Gastroesophageal sphincter (tissue), 4 donors: ENCODE results near the gene EIF1. TPM values are rescaled to one million over a fixed set of nuclear protein-coding genes. Genes with fewer than 3 reads are reported as not detected.

Experiments used
- ATAC-seq: fragments of 150-250 bp; one replicate; pipeline ENCODE4 v1.9.1; 2016; ENCODE audit warnings: mild to moderate bottlenecking, moderate library complexity
- H3K27ac ChIP-seq, 4 donors: fragments of 200-600 bp; sonication (generic) in 3 of 4; 1 replicate in 3 of 4; 2 replicates in 1 of 4; pipeline ENCODE4 v1.5.1; 2016 to 2019
- H3K27me3 ChIP-seq: fragments of 200-600 bp; sonication (generic); one replicate; pipeline ENCODE4 v1.5.1; 2019
- H3K36me3 ChIP-seq, 2 donors: fragments of 200-600 bp; sonication (generic); one replicate each; pipeline ENCODE4 v1.5.1; 2019; ENCODE audit warnings: control low read depth in 1 of 2
- H3K4me1 ChIP-seq, 3 donors: fragments of 200-600 bp; sonication (generic); 1 replicate in 2 of 3; 2 replicates in 1 of 3; pipeline ENCODE4 v1.5.1; 2016 to 2019; ENCODE audit warnings: control low read depth in 2 of 3
- H3K4me3 ChIP-seq, 2 donors: fragments of 200-600 bp; sonication (generic); one replicate each; pipeline ENCODE4 v1.5.1; 2019; ENCODE audit warnings: mild to moderate bottlenecking in 1 of 2, moderate library complexity in 1 of 2
- H3K9me3 ChIP-seq, 3 donors: fragments of 200-600 bp; sonication (generic); one replicate each; pipeline ENCODE4 v1.5.1; 2017 to 2019; ENCODE audit warnings: control low read depth in 2 of 3
- CTCF ChIP-seq, 4 experiments: fragments of 200-600 bp in 2 of 4; fragments of 450-650 bp in 2 of 4; sonication (generic) in 1 of 4; IDR thresholded peaks; one replicate each; pipeline ENCODE4 v1.5.1; 2017 to 2019; ENCODE audit warnings: antibody characterized with exemption in 4 of 4, mild to moderate bottlenecking in 2 of 4, moderate library complexity in 2 of 4
- EP300 ChIP-seq: sonication (generic); formaldehyde crosslinking; IDR thresholded peaks from one replicate; pipeline ENCODE4 v1.6.1; 2017; ENCODE audit warnings: antibody characterized with exemption, mild to moderate bottlenecking
- POLR2A ChIP-seq, 2 donors: fragments of 450-650 bp; IDR thresholded peaks; one replicate each; pipeline ENCODE4 v1.6.1; 2017; ENCODE audit warnings: antibody characterized with exemption in 2 of 2, mild to moderate bottlenecking in 2 of 2, moderate library complexity in 1 of 2
- POLR2AphosphoS5 ChIP-seq: sonication (generic); formaldehyde crosslinking; IDR thresholded peaks from one replicate; pipeline ENCODE4 v1.6.1; 2017; ENCODE audit warnings: antibody characterized with exemption
- WGBS, 2 donors: methylation state at CpG; one replicate each; pipeline ENCODE4 v1.1.5; 2018; ENCODE audit warnings: low coverage in 1 of 2; 5-methylcytosine and 5-hydroxymethylcytosine counted together
- total RNA-seq, 4 donors: library from RNA; depleted of rRNA; stranded (reverse); fragments of >200 nt; gene quantifications; one replicate each; pipeline ENCODE4 v1.1.0, GENCODE V29; 2016

EIF1 gene
- total RNA-seq, 4 donors from 2014 or later, result 224 to 331 (median 270) TPM

- Histone ChIP-seq H3K4me1 (peaks cover 0 to 25% (median 7%) of the 10 kb centered on the region in 3 donors), H3K27me3 (no peaks in the 10 kb centered on the region), H3K36me3 (no peaks in the 10 kb centered on the region), H3K4me3 (no peak overlapping the region), H3K9me3 (no peaks in the 10 kb centered on the region), H3K27ac (no peak overlapping the region)
- no peak for ATAC-seq
- no peak for TF ChIP-seq EP300
- no peak for TF ChIP-seq POLR2AphosphoS5
- 100% methylated on average over 1 of the region's 16 CpGs for WGBS, 2 donors
These were observed 31.4 kb upstream of the EIF1 start for GRCh38 chr17:41657176-41657754.

- Histone ChIP-seq H3K4me1 (peaks cover 0 to 24% (median 7%) of the 10 kb centered on the region in 3 donors), H3K4me3 (no peak overlapping the region), H3K36me3 (no peaks in the 10 kb centered on the region), H3K27ac (no peak overlapping the region), H3K27me3 (no peaks in the 10 kb centered on the region), H3K9me3 (no peaks in the 10 kb centered on the region)
- TF ChIP-seq EP300 (no peak), POLR2AphosphoS5 (no peak), POLR2A (IDR thresholded peaks at IDR 0.05) (no peak), CTCF (IDR thresholded peaks at IDR 0.05) (no peak)
- 93% methylated on average over 6 of the region's 12 CpGs; no CpG with 5 or more reads in 1 of the 2 donors for WGBS, 2 donors
- ATAC-seq, result no peak
These were observed 30.7 kb upstream of the EIF1 start for GRCh38 chr17:41657936-41658335.

- Histone ChIP-seq H3K4me3 (no peak overlapping the region), H3K4me1 (peaks cover 0 to 24% (median 7%) of the 10 kb centered on the region in 3 donors), H3K36me3 (no peaks in the 10 kb centered on the region), H3K27me3 (no peaks in the 10 kb centered on the region), H3K9me3 (no peaks in the 10 kb centered on the region), H3K27ac (no peak overlapping the region)
- ATAC-seq, result no peak
- no CpG with 5 or more reads among the region's 5 CpGs for WGBS, 2 donors
- TF ChIP-seq POLR2AphosphoS5, result no peak
- TF ChIP-seq POLR2A (IDR thresholded peaks at IDR 0.05), result no peak
- no peak for TF ChIP-seq CTCF (IDR thresholded peaks at IDR 0.05)
- TF ChIP-seq EP300, result no peak
These were observed 29.8 kb upstream of the EIF1 start for GRCh38 chr17:41658846-41659245.

- Histone ChIP-seq H3K4me1 (peaks cover 0 to 18% (median 7%) of the 10 kb centered on the region in 3 donors), H3K36me3 (no peaks in the 10 kb centered on the region), H3K27ac (no peak overlapping the region), H3K27me3 (no peaks in the 10 kb centered on the region), H3K9me3 (no peaks in the 10 kb centered on the region), H3K4me3 (no peak overlapping the region)
- no peak for TF ChIP-seq EP300
- TF ChIP-seq CTCF (IDR thresholded peaks at IDR 0.05), result no peak
- TF ChIP-seq POLR2AphosphoS5, result no peak
- no peak for TF ChIP-seq POLR2A (IDR thresholded peaks at IDR 0.05)
- WGBS, 2 donors, result 67 to 75% methylated on average over 1 to 8 of the region's 11 CpGs
- no peak for ATAC-seq
These were observed 29.1 kb upstream of the EIF1 start for GRCh38 chr17:41659427-41660212.

GRCh38 chr17:41660221-41660711 lies 28.4 kb upstream of the EIF1 start:
- Histone ChIP-seq H3K27me3 (no peaks in the 10 kb centered on the region), H3K9me3 (no peaks in the 10 kb centered on the region), H3K4me3 (no peak overlapping the region), H3K27ac (no peak overlapping the region), H3K4me1 (peaks cover 0 to 16% (median 7%) of the 10 kb centered on the region in 3 donors), H3K36me3 (no peaks in the 10 kb centered on the region)
- TF ChIP-seq POLR2AphosphoS5 (no peak), POLR2A (IDR thresholded peaks at IDR 0.05) (no peak), CTCF (IDR thresholded peaks at IDR 0.05) (no peak), EP300 (no peak)
- ATAC-seq, result no peak
- 47 to 70% methylated on average over 2 to 5 of the region's 8 CpGs for WGBS, 2 donors
